Stimulated activated naive B cell treated with anti-CD40 and anti-IgM and Interleukin-4, amounts not matched to agents 10 μg/mL and 1 μg/mL and 100 μg/mL, for 72 hours (primary cell): ENCODE measurements around the gene FBXL3.

Source experiments
- ATAC-seq, 2 donors: fragments of 150-1000 bp; cut with Tn5 transposase; replicated peaks; 2 replicates each; pipeline ENCODE4 v1.10.0; 2021; ENCODE audit warnings: moderate library complexity in 1 of 2
- DNase-seq: peaks from one replicate; pipeline ENCODE4 v3.0.0; 2021
- H3K27ac Mint-ChIP-seq: one replicate; pipeline ENCODE4 v1.8.0; 2022; ENCODE audit warnings: mild to moderate bottlenecking, mixed read lengths
- H3K27me3 Mint-ChIP-seq, 2 donors: one replicate each; pipeline ENCODE4 v1.8.0; 2022; ENCODE audit warnings: mixed read lengths in 2 of 2
- H3K36me3 Mint-ChIP-seq, 2 donors: one replicate each; pipeline ENCODE4 v1.8.0; 2022; ENCODE audit warnings: mixed read lengths in 2 of 2, mild to moderate bottlenecking in 1 of 2
- H3K4me1 Mint-ChIP-seq, 2 donors: one replicate each; pipeline ENCODE4 v1.8.0; 2022; ENCODE audit warnings: mixed read lengths in 2 of 2, mild to moderate bottlenecking in 1 of 2
- H3K4me3 Mint-ChIP-seq, 2 donors: one replicate each; pipeline ENCODE4 v1.8.0; 2022; ENCODE audit warnings: mild to moderate bottlenecking in 2 of 2, mixed read lengths in 2 of 2, moderate library complexity in 1 of 2
- H3K9me3 Mint-ChIP-seq, 2 donors: one replicate each; pipeline ENCODE4 v1.8.0; 2022; ENCODE audit warnings: mixed read lengths in 2 of 2, mild to moderate bottlenecking in 1 of 2

FBXL3 gene, protein sequence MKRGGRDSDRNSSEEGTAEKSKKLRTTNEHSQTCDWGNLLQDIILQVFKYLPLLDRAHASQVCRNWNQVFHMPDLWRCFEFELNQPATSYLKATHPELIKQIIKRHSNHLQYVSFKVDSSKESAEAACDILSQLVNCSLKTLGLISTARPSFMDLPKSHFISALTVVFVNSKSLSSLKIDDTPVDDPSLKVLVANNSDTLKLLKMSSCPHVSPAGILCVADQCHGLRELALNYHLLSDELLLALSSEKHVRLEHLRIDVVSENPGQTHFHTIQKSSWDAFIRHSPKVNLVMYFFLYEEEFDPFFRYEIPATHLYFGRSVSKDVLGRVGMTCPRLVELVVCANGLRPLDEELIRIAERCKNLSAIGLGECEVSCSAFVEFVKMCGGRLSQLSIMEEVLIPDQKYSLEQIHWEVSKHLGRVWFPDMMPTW

DNA sequence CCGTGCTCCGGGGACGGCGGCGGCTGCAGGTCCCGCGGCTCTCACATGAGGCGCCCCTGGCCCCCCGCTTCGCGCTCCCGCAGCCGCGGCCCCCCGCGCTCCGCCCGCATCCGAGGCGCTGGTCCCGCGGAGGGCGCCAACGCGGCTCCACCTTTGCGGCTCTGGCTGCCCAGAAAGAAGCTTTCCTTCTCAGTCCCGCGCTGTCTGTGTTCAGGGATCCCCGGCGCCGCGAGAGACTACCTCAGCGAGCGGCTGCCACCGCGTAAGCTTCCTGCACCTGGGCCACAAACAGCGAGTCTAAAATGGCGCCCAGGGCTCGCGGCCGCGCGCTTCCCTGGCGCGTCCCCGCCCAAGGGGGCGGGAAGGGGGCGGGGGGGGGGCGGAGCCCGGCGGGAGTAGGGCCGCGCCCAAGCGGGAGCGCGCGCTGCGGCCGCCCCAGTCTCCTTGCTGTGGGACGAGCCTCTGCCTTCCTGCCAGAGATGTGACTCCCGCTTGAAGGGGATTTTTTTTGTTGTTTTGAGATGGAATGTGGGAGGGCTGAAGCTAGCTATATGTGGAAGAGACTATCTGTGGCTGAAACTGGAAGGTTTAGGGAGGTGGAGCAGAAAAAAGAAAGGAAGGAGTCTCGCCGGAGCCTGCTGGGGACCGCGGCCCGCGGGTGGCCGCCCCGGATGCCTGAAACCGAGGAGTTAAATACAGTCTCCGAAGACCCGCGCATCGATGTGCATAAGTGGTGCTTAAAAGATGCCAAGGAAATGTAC, at the start of gene FBXL3:
TSS of gene FBXL3 (minus strand) at position 299 of the 761 bp plus-strand sequence. CDS start 5,299 bp downstream, outside the sequence.
- ATAC-seq (peak; percentile 69 to 71), DNase-seq (peak; percentile 72)
- no peaks in the 10 kb centered on the region for H3K27me3 Mint-ChIP-seq
- peaks cover 16 to 18% of the 10 kb centered on the region in 2 donors for H3K36me3 Mint-ChIP-seq
- peak within 1 kb of the TSS; percentile 95 to 99 for H3K4me3 Mint-ChIP-seq
- H3K4me1 Mint-ChIP-seq, result peaks cover 30 to 47% of the 10 kb centered on the region in 2 donors
- peak within 1 kb of the TSS; percentile 99 for H3K27ac Mint-ChIP-seq
- no peaks in the 10 kb centered on the region for H3K9me3 Mint-ChIP-seq

DNA sequence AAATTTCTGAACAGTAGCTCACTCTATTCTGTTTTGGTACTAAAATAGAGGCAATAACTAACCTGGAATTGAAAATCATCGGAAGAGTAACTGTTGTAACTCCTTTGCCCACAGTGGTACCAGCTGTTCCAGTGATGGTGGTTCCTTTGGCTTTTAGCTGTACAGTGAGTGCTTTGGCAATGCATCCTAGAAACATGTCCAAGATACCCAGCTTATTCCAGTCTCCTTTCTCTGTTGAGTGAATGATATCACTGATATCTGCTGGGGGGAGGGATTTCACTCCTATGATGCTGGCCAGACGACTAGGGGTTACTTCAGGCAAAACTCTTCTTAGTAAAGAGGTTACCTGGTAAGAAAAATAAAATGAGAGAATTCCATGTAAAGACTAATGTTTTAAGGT, 40.6 kb upstream of the FBXL3 start:
- H3K27ac Mint-ChIP-seq, result no peak overlapping the region
- ATAC-seq (no peak), DNase-seq (no peak)
- no peaks in the 10 kb centered on the region for H3K9me3 Mint-ChIP-seq
- H3K4me3 Mint-ChIP-seq, result no peak overlapping the region
- peaks cover 9 to 33% of the 10 kb centered on the region in 2 donors for H3K36me3 Mint-ChIP-seq
- no peaks in the 10 kb centered on the region for H3K27me3 Mint-ChIP-seq
- H3K4me1 Mint-ChIP-seq, result peaks cover 4 to 12% of the 10 kb centered on the region in 2 donors

DNA sequence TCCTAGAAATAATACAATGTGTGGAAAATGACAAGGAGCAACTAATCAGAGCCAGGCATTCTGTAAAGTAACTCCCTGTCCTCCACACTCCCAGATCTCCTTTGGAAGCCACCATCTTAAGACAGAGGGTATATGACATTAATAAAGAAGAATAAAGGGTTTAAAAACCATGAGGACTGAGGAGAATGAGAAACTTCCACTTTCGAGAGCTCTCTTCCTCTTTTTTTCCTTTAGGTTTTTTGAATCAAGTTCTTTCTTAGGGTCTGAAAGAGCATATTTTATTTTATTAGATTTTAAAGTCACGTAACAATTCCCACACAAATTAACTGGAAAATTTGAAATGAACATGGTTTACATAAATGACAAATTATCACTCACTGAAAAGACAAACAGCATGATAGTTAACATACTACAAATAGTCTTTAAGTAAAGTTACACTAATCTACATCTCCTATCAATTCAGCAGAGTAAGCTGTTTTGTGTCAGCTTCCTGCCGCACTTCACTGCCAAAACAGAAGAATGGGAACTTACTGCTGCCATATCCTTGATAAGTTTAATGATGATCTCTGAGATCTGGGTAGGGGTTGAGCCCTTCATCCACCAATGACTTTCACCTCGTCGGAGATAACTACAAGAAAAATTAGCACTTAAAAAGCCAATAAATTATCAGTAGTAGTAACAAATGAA, 38.6 kb upstream of the FBXL3 start:
- DNase-seq (no peak), ATAC-seq (peak in 1 of 2 donors; percentile 27)
- H3K36me3 Mint-ChIP-seq, result peaks cover 16 to 28% of the 10 kb centered on the region in 2 donors
- H3K9me3 Mint-ChIP-seq, result no peaks in the 10 kb centered on the region
- peaks cover 4 to 12% of the 10 kb centered on the region in 2 donors for H3K4me1 Mint-ChIP-seq
- H3K4me3 Mint-ChIP-seq, result peak overlapping the region in 1 of 2 donors; percentile 23
- no peaks in the 10 kb centered on the region for H3K27me3 Mint-ChIP-seq
- peak overlapping the region; percentile 75 for H3K27ac Mint-ChIP-seq

DNA sequence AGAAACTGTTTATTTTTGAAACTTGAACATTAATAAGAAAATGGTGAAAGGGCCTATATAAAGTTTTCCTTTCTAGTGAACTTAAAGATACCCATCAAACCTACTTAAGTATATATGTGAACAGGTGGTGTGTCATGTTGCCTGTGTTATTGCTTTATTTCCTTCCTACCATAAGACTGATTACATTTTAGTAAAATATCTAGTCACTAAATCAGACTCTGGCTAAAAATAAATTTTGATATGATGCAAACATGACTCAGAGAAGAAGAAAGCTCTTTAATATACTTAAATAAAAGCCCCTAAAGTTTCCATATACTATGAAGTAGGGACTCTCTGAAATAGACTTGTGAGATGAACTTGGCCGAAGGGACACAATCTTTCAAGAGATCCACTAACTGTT, 35.1 kb upstream of the FBXL3 start:
- DNase-seq, result no peak
- no peak overlapping the region for H3K27ac Mint-ChIP-seq
- H3K36me3 Mint-ChIP-seq, result peaks cover 12 to 20% of the 10 kb centered on the region in 2 donors

DNA sequence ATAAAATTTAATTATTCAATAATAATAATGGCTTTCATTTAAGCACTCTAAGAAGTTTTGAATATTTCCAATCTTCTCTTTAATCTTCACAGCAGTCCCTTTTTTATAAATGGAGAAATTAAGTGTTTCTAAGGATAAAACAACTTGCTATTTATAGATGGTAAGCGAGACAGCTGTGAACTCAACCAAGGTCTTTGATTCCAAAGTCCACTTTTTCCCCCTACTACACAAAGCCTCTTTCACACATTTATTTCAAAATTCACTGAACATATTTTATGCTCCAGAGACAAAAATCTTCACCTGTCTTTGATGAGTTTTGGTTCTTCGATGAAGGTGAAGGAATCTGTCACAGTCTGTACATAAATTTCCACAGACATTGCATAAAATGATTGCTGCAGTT, 34.4 kb upstream of the FBXL3 start:
- Mint-ChIP-seq H3K27me3 (no peaks in the 10 kb centered on the region), H3K36me3 (peaks cover 17 to 26% of the 10 kb centered on the region in 2 donors), H3K4me1 (peaks cover 4 to 12% of the 10 kb centered on the region in 2 donors), H3K9me3 (no peaks in the 10 kb centered on the region), H3K27ac (no peak overlapping the region), H3K4me3 (no peak overlapping the region)
- no peak for DNase-seq
- no peak for ATAC-seq

More for the DNA sequence above, 35.1 kb upstream of the FBXL3 start:
- H3K27me3 Mint-ChIP-seq, result no peaks in the 10 kb centered on the region
- H3K4me1 Mint-ChIP-seq, result peaks cover 4 to 12% of the 10 kb centered on the region in 2 donors
- no peaks in the 10 kb centered on the region for H3K9me3 Mint-ChIP-seq
- no peak overlapping the region for H3K4me3 Mint-ChIP-seq
- ATAC-seq, result no peak

GRCh38 chr13:77056886-77057285, 29.9 kb upstream of the FBXL3 start:
- no peaks in the 10 kb centered on the region for H3K9me3 Mint-ChIP-seq
- H3K27me3 Mint-ChIP-seq, result no peaks in the 10 kb centered on the region
- peaks cover 24 to 36% of the 10 kb centered on the region in 2 donors for H3K36me3 Mint-ChIP-seq
- ATAC-seq (no peak), DNase-seq (no peak)
- H3K4me1 Mint-ChIP-seq, result no peaks in the 10 kb centered on the region
- H3K27ac Mint-ChIP-seq, result peak overlapping the region; percentile 63
- no peak overlapping the region for H3K4me3 Mint-ChIP-seq

- DNase-seq, result no peak
- Mint-ChIP-seq H3K27me3 (no peaks in the 10 kb centered on the region), H3K4me3 (no peak overlapping the region), H3K36me3 (peaks cover 23 to 36% of the 10 kb centered on the region in 2 donors), H3K9me3 (no peaks in the 10 kb centered on the region), H3K4me1 (no peaks in the 10 kb centered on the region), H3K27ac (peak overlapping the region; percentile 63)
- ATAC-seq, result no peak
Observed at GRCh38 chr13:77056382-77056781, 29.4 kb upstream of the FBXL3 start.

GRCh38 chr13:77055158-77055557, 28.2 kb upstream of the FBXL3 start:
- ATAC-seq (no peak), DNase-seq (no peak)
- no peak overlapping the region for H3K4me3 Mint-ChIP-seq
- H3K27ac Mint-ChIP-seq, result no peak overlapping the region
- no peaks in the 10 kb centered on the region for H3K9me3 Mint-ChIP-seq
- H3K27me3 Mint-ChIP-seq, result no peaks in the 10 kb centered on the region
- H3K36me3 Mint-ChIP-seq, result peaks cover 28 to 41% of the 10 kb centered on the region in 2 donors
- H3K4me1 Mint-ChIP-seq, result peaks cover 2 to 5% of the 10 kb centered on the region in 2 donors

- H3K9me3 Mint-ChIP-seq, result no peaks in the 10 kb centered on the region
- DNase-seq, result no peak
- no peak overlapping the region for H3K4me3 Mint-ChIP-seq
- H3K27ac Mint-ChIP-seq, result no peak overlapping the region
- H3K4me1 Mint-ChIP-seq, result peaks cover 6 to 24% of the 10 kb centered on the region in 2 donors
- peaks cover 44 to 60% of the 10 kb centered on the region in 2 donors for H3K36me3 Mint-ChIP-seq
- no peak for ATAC-seq
- no peaks in the 10 kb centered on the region for H3K27me3 Mint-ChIP-seq
Observed at GRCh38 chr13:77053192-77053591, 26.2 kb upstream of the FBXL3 start.

DNA sequence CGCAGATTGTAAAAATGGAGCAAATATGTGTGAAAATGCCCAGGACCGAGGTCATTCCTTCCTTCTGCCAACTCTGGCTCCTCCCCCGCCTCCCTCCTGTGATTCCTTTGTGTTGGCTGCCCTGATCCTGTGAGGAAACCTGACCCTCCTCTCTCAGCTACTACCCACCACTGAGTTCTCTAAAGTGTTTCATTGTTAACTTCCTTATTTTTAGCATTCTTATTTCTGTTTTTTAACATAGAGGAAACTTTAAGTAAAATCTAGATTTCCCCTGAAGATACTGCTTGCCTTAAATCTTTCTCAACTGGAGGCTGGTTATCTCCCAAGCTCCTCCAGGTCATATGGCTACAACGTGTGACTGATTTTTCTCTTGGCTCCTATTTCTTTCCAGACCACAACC, 21.7 kb upstream of the FBXL3 start:
- Mint-ChIP-seq H3K36me3 (peaks cover 46 to 54% of the 10 kb centered on the region in 2 donors), H3K4me1 (peaks cover 9 to 29% of the 10 kb centered on the region in 2 donors), H3K27ac (peak overlapping the region; percentile 82), H3K27me3 (no peaks in the 10 kb centered on the region), H3K4me3 (peak overlapping the region in 1 of 2 donors; percentile 2), H3K9me3 (no peaks in the 10 kb centered on the region)
- peak; percentile 21 to 39 for ATAC-seq
- no peak for DNase-seq

DNA sequence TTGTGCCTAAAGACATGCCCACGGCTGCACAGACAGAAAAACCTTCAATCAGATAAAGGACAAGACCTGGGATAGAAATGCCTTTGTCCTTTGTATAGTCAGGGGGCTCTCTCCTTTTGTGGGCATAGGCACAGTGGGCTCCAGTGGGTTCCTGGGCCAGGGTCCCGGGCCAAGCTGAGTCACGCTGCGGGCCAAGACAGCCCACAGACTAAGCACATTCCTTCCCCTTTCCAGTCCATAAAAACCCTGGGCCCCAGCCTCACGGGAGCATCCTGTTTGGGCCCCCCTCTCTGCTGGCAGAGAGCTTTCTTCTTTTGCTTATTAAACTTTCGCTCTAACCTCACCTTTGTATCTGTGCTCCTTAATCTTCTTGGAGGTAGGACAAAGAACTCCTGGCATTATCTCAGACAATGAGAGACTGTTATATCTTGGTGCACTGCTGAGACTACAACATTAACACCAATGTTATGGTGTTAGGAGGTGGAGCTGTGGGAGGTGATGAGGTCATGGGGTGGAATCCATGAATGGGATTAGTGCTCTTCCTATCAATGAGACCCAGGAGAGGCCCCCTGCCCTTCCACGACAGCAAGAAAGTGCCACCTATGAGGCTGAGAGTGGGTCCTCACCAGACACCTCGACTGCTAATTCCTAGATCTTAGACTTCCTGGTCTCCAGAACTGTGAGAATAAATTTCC, 20.8 kb upstream of the FBXL3 start:
- peaks cover 45 to 51% of the 10 kb centered on the region in 2 donors for H3K36me3 Mint-ChIP-seq
- no peak for ATAC-seq
- H3K27me3 Mint-ChIP-seq, result no peaks in the 10 kb centered on the region
- H3K27ac Mint-ChIP-seq, result peak overlapping the region; percentile 31
- no peak overlapping the region for H3K4me3 Mint-ChIP-seq
- H3K4me1 Mint-ChIP-seq, result peaks cover 9 to 29% of the 10 kb centered on the region in 2 donors
- no peaks in the 10 kb centered on the region for H3K9me3 Mint-ChIP-seq
- no peak for DNase-seq

DNA sequence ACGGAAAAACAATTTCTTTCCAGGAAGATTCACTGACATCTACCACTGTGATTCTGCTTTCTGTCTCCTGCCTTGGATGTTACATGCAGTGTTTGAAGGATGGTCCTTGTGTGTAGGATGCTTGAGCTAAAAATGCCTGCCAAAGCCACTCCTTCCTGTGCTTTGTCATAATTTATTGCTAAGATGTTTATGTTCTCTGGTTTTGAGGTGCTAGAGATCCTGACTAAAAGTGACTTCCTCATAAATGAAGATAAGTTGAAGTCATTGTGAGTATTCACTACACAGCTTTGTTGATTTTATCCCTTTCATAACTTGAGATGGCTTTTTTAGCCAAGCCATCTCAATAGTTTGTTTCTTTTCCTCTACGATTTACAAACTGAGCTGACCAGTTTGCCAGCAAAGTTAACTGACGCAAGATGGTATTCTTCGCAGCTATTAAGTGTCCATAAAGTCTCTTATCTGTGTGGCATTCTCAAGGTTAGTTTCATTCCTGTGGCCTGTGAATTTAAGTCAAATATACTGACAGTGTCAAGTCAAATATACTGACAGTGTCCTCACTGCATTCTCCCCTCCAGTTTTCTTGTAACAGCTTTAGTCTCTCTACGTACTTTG, 15.7 kb upstream of the FBXL3 start:
- Mint-ChIP-seq H3K4me3 (no peak overlapping the region), H3K27ac (peak overlapping the region; percentile 56), H3K27me3 (no peaks in the 10 kb centered on the region), H3K9me3 (no peaks in the 10 kb centered on the region), H3K36me3 (peaks cover 14 to 20% of the 10 kb centered on the region in 2 donors), H3K4me1 (peaks cover 4 to 5% of the 10 kb centered on the region in 2 donors)
- no peak for DNase-seq
- no peak for ATAC-seq

- Mint-ChIP-seq H3K4me3 (no peak overlapping the region), H3K27me3 (no peaks in the 10 kb centered on the region), H3K27ac (peak overlapping the region; percentile 7), H3K4me1 (peaks cover 0 to 2% of the 10 kb centered on the region in 2 donors), H3K36me3 (peaks cover 0 to 4% of the 10 kb centered on the region in 2 donors), H3K9me3 (no peaks in the 10 kb centered on the region)
- ATAC-seq (no peak), DNase-seq (no peak)
Observed at GRCh38 chr13:77040835-77041234, 13.9 kb upstream of the FBXL3 start.
